Effector CD8-positive, alpha-beta T cell (primary cell): ENCODE data around the gene TNRC18.
"Not testable (repeated sequence)": the region's sequence is repeated elsewhere in the genome, so short reads cannot be mapped to it uniquely, and the experiment has no call there.

Source experiments
- DNase-seq: peaks from one replicate; lab custom pipeline; 2025; lab: John Stamatoyannopoulos, UW
- total RNA-seq, 4 experiments: gene quantifications; one replicate each; lab custom pipeline; 2026; lab: John Stamatoyannopoulos, UW

Gene TNRC18
- total RNA-seq = 132 to 161 (median 145) reads per million in 4 experiments

DNA sequence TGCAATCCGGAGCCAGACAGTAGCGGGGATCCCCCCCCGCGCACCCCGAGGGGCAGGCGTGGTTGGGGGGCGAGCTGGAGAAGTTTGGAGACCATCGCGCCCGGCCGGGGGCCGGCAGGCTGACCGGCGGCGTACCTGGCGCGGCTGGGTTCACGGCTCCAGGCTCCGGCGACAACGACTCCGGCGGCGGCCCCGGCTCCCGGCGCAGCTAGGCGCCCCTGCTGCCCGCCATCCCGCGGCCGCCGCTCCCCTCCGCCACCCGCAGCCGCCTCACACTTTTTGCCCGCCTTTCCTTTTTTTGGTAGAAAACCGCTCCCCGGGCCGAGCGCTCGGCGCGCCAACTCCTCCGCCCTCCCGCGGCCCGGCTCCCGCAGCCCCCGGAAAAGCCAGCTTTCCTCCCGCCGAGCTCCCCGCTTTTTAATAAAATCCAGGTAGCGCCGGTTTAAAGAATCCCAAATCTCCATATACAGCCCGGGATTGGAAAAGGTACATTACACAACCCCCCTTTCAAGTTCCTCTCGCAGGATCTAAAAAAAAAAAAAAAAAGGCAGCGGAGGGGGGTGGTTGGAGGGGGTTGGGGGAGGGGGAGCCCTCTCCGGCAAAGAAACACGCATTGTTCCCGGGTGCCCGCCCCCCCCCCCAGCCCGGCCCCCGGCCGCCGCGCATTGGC is at the start of gene TNRC18:
TSS of gene TNRC18 (minus strand) at position 529 of the 670 bp plus-strand sequence. CDS start 2,588 bp downstream, outside the sequence.
- DNase-seq = no peak

DNA sequence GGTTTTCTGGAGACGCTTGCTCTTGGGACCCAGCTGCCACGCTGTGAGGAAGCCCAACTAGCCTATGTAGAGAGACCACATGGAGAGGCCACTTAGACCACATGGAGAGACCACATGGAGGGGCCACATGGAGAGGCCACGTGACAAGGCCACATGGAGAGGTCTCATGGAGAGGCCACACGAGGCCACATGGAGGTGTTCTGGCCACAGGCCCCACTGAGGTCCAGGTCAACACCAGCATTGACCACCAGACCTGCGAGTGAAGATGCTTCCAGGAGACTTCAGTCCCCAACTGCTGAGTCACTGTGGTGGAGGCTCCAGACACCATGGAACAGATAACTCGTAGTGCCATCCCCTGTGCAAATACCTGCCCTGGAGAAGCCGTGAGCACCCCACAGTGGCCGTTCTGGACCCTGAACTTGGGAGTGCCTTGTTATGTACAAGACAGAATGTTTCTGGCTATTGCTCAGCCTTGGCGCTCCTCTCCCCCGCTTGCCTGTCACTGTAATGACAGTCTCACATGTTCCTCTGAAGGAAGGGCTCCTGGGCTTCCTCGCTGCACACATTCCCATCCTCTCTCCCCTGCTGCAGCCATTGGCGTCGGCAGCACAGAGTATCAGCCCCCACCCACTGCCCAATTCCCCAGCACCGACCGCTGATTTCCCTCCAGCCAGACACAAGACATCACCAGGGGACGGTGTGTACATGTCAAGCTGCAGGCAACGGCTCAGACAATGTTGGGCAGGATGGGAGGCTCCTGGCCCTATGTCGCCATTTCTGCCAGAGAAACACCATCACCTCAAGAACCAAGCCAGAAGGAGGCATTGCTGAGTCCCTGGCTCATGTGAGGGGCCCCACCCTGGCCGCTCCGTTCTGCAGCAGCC is 49.0 kb upstream of the TNRC18 start:
- DNase-seq = no peak

DNA sequence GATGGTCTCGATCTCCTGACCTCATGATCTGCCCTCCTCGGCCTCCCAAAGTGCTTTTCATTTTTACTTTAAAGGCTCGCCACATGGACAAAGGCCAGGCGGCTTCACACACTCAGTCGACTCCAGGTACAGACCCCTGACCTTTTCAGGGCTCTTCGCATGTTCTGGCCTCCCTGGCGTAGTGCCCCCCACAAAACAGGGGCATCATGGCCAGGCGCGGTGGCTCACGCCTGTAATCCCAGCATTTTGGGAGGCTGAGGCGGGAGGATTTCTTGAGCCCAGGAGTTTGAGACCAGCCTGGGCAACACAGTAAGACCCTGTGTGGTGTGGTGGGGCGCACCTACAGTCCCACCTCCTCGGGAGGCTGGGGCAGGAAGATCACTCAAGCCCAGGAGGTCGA is 48.0 kb upstream of the TNRC18 start:
- DNase-seq = not testable (repeated sequence)

DNA sequence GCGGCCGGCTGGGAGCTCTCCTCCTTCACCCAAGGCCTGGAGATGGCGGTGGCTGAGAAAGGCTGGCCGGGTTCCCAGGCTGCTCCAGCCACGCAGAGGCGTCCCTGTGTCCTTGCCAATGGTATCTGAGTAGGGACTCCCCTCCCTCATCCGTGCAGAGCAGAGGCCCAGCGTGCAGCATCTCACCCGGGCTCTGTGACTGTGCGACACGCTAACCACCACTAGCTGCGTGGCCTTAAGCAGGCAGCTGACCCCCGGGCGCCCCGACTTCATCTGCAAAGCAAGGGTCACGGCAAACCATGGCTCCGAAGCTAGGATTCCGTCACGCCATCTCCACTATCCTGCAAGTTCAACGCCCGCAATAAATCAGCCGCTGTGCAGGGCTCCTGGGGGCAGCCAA is 47.2 kb upstream of the TNRC18 start:
- no peak for DNase-seq

DNA sequence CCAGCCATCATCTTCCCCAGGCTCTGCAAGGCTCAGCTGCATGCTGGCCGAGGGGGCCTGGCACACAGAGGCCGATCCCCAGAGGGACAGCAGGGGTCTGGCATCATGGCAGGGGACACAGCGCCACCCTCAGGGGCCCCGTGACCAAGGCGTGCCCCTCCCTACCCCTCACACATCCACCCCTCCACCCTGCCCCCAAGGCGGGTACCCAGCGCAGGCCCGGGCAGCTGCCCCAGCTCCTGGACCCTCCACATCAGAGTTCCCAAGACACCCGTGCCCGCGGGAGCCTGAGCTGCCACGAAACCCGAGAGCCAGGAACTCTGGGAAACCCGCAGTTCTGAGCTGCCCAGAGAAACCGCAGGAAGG is 46.5 kb upstream of the TNRC18 start:
- no peak for DNase-seq

DNA sequence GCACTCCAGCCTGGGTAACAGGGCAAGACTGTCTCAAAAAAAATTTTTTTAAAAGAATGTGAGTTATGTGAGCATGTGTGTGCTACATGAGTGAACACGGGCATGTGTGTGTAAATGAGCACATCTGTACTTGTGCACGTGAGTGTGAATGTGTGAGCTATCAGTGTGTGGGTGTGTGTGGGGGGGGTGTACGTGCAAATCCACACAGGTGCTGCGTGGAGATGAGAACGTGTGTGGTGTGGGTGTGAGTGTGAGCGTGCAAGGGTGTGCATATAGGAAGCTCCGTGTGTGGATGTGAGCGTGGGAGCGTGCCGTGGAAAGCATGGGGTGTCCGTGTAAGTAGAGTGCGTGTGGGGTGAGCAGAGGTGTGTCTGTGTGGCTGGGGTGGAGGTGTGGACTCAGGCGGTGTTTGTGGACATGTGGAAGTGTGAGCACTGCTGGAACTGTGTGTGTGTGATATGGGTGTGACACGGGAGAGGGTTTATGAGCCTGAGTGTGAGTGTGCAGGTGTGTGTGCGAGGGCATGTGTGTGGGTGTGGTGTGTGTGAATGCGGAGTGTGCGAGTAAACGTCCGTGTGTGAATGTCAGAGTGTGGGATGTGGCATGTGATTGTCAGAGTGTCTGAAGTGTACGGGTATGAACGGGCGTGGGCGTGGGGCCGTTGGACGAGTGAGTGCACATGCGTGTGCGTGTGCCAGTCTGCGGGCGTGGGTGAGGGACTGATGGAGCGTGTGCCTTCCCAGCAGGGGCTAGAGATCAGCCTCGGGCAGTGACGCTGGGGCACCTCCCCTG is 45.9 kb upstream of the TNRC18 start:
- no peak for DNase-seq

- DNase-seq = no peak
These were observed 44.0 kb upstream of the TNRC18 start for GRCh38 chr7:5467645-5468044.

DNA sequence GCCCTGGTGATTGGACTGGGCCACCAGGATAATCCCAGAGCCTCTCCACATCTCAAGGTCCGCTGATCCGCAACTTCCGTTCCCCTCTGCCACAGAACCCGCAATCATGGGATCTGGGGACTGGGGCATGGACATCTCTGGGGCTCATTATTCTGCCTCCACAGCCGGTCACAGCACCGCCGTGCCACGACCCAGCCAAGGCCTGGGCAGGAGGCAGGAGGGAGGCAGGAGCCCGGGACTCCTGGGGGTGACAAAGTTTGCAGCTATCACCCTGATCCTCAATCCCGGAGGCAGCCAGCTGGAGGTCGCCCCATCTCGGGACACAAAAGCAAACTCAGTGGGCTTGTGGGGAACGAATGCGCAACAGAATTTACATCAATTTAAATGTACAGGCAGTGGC is 42.9 kb upstream of the TNRC18 start:
- no peak for DNase-seq

DNA sequence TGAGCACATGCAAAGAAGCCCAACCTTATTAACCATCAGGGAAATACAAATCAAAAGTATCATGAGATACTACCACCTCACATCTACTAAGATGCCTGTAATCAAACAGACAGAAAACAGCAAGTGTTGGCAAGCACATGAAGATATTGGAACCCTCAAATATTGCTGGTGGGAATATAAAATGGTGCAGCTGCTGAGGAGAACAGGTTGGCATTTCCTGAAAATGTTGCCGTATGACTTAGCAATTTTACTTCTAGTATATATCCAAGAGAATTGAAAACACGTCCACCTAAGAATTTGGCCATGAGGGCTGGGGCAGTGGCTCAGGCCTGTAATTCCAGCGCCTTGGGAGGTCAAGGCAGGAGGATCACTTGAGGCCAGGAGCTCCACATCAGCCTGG is 39.4 kb upstream of the TNRC18 start:
- DNase-seq = no peak

DNA sequence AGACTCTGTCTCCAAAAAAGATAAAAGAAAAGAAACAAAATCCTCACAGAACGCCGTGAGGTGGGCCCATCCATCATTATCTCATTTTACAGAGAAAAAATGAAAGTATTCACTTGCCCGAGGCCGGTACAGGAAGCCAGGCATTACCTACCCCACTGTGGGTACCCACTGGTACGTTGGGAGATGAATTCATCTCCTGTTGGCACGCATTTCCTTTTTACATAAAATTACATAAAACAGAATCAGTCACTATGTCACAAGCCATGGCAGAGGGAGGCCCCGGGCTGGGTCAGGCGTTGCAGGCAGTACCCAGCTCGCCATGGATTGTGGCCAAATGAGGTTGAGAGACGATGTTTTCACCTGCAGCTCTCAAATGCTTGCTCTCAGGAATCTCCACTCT is 38.6 kb upstream of the TNRC18 start:
- DNase-seq = no peak

GRCh38 chr7:5458921-5459480 is 35.4 kb upstream of the TNRC18 start:
- no peak for DNase-seq

GRCh38 chr7:5457245-5457735 is 33.7 kb upstream of the TNRC18 start:
- no peak for DNase-seq

DNA sequence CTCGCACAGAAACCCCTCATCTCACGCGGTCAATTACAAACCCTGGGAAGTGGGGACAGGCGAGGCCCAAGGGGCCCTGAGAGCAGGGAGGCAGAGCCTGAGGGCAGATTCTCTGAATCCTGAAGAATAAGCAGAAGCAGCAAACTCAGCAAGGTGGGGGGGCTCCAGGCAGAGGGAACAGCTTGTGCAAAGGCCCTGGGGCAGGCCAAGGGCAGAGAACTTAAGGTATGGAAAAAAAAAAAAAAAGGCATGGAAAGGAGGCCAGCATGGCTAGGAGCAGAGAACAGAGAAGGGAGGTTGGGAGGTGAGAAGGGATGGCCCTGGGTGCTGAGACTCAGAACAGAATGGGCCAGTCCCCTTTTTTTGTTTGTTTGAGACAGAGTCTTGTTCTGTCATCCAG is 32.8 kb upstream of the TNRC18 start:
- DNase-seq = no peak

DNA sequence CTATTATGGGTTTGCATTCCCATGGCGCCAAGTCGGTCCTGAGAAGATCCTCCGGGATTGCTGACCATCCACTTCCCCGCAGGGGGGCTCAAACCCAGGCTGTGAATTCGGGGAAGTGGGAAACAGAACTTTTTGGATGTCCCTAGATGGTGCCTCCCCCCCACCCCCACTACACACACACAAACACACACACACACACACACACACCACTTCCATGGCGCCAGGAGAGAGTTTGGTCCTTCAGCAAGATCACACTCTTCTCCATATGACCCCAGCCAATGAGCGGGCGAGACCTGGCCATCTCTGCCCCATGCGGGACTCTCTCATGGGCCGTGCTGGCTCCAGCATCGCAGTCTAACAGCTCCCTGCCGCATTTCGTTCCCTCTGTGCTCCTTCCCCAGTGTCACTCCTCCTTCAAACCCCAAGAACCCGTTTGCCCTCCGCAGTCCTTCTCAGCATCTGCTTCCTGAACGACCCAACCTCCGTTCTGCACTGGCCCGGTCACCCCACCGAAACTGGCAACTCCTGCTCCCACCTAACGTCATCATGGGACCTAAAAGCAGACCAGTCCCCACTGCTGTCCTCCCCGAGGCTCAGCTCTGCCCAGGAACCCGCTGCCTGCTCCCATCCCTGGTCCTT is 32.1 kb upstream of the TNRC18 start:
- DNase-seq = no peak

- no peak for DNase-seq
These were observed 31.5 kb upstream of the TNRC18 start for GRCh38 chr7:5455175-5455574.

DNA sequence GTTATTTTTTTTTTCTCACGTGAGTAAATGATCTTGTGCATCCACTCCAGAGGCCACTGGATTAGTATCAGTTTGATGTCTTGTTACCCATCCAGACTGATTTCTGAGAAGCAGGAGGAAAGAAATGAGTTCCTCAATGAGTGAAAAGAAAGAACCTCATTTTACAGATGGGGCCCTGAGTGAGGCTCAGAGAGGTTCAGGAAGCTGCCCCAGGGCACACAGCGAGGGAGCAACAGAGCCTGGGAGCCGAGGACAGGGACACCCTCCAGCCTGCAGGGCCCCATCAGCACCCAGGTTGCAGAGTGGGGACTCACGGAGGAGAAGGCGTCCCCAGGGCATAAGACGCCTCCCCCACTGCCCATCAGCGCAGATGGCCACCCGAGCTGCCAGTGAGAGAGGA is 30.9 kb upstream of the TNRC18 start:
- DNase-seq = no peak

DNA sequence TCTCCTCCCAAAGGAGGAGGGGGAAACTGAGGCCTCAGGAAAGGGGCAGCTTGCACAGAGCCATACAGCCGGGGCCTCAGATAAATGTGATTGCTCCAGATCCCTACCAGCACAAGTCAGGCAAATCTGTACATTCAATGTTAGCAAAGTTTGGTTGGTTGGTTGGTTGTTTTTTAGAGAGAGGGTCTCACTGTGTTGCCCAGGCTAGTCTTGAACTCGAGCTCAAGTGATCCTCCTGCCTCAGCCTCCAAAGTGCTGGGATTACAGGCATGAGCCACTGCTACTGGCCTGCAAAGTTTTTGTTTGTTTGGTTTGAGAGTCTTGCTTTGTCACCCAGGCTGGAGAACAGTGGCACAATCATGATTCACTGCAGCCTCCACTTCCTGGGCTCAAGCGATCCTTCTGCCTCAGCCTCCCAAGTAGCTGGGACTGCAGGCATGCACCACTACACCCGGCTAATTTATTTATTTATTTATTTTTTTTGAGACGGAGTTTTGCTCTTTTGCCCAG is 30.0 kb upstream of the TNRC18 start:
- no peak for DNase-seq

GRCh38 chr7:5452937-5453540 is 29.4 kb upstream of the TNRC18 start:
- DNase-seq = no peak

DNA sequence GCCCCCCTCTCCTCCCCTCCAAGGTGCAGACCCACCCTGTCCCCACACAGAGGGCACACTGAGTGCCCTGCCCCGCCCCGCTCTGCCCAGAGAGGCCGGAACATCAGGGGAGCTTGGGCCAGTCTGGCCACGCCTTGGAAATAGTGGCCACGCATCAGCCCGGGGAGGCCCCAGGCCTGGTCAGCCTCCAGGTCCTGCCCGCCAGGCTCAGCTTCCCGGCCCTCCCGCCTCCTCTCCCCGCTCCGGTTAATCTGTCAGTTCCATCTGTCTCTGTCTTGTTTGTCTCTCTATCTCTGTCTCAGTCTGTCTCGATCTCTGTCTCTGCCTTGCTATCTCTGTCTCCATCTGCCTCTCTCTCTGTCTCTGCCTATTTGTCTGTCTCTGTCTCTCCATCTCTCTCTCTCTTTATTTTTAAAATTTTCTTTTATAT is 28.9 kb upstream of the TNRC18 start:
- no peak for DNase-seq

DNA sequence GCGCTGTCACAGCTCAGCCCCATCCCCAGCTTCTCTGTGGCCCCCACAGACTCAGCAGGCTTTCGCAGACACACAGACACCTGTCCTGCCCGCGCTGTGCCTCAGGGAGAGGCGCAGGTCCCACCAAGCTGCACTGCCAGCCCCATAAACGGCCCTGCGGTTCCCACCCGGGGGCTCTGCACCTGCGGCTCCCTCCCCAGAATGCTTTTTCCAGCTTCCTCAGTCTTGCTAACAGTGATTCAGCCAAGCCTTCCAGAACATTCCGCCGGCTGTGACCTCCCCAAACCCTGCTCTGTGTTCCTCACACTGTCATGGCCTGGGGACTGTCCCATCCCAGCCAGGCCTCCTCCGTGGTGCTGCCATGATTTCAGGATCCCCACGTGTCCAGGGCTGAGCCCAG is 27.8 kb upstream of the TNRC18 start:
- DNase-seq = no peak
